Mammary epithelial cell (primary cell): ENCODE results near the gene HIPK3.

Experiments
- EZH2 ChIP-seq: IDR thresholded peaks from 2 replicates; pipeline ENCODE4 v1.6.1; 2012; ENCODE audit warnings: low read length, inconsistent platforms, borderline replicate concordance
- TF ChIP-seq, protein P1 (sequence below), 2 donors: IDR thresholded peaks in 1 of 2; conservative IDR thresholded peaks in 1 of 2; 2 replicates each; pipeline ENCODE4 v1.5.1; 2011 to 2012; ENCODE audit warnings: inconsistent platforms in 2 of 2, low read length in 2 of 2, mild to moderate bottlenecking in 2 of 2, control low read depth in 1 of 2, low read depth in 1 of 2; ENCODE audit not compliant: insufficient read depth in 1 of 2; ENCODE audit errors: extremely low read depth in 1 of 2

DNA sequence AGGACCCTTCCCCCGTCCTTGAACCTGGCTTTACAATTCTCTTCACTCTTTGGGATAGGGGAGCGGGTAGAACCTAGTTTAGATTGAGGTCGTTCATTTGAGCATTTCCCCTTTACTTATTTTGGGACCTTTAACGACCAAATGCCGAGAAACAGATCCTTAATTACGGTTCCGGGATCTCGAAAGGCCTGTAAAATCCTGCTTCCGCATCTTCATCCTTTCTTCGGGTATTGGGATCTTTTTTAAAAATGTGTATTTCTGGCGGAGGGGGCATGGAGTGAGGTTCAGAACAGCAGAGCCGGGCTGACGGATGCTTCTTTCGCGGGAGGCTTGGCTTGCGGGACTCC lies 395 bp upstream of the HIPK3 start:
- TF ChIP-seq, protein P1, sequence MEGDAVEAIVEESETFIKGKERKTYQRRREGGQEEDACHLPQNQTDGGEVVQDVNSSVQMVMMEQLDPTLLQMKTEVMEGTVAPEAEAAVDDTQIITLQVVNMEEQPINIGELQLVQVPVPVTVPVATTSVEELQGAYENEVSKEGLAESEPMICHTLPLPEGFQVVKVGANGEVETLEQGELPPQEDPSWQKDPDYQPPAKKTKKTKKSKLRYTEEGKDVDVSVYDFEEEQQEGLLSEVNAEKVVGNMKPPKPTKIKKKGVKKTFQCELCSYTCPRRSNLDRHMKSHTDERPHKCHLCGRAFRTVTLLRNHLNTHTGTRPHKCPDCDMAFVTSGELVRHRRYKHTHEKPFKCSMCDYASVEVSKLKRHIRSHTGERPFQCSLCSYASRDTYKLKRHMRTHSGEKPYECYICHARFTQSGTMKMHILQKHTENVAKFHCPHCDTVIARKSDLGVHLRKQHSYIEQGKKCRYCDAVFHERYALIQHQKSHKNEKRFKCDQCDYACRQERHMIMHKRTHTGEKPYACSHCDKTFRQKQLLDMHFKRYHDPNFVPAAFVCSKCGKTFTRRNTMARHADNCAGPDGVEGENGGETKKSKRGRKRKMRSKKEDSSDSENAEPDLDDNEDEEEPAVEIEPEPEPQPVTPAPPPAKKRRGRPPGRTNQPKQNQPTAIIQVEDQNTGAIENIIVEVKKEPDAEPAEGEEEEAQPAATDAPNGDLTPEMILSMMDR (conservative IDR thresholded peaks at IDR 0.05 in 1 of 2, IDR thresholded peaks at IDR 0.05 in 1 of 2; ENCODE audit: extremely low read depth in 1 of 2, insufficient read depth in 1 of 2, low read depth in 1 of 2, low read length in 2 of 2) = no peak
- TF ChIP-seq EZH2 = no peak
